Umbilical cord (tissue), 2 donors: Measurements from ENCODE around the gene SMKR1. TPM values are rescaled to one million over a fixed set of nuclear protein-coding genes. Genes with fewer than 3 reads are reported as not detected.
"Not testable (repeated sequence)": the region's sequence is repeated elsewhere in the genome, so short reads cannot be mapped to it uniquely, and the experiment has no call there.

ENCODE experiments used
- DNase-seq: peaks from one replicate; pipeline ENCODE4 v3.0.0-alpha.2; 2015; ENCODE audit warnings: low spot score
- total RNA-seq: library from RNA; depleted of rRNA; stranded (reverse); fragments of >200 nt; gene quantifications from one replicate; pipeline ENCODE4 v1.2.3, GENCODE V29; 2014; ENCODE audit warnings: low replicate concordance; ENCODE audit not compliant: insufficient read depth

SMKR1 gene
- total RNA-seq, 1 donor from 2014 or later, result not detected

GRCh38 chr7:129525225-129525862 is 23.0 kb downstream of the SMKR1 start:
- DNase-seq, result no peak

GRCh38 chr7:129529643-129530042 is 27.3 kb downstream of the SMKR1 start:
- no peak for DNase-seq

GRCh38 chr7:129530795-129531391 is 28.6 kb downstream of the SMKR1 start:
- peak; percentile 14 for DNase-seq

GRCh38 chr7:129531721-129532120 is 29.4 kb downstream of the SMKR1 start:
- no peak for DNase-seq

- no peak for DNase-seq
Measured at GRCh38 chr7:129532375-129532774, 30.0 kb downstream of the SMKR1 start.

- DNase-seq, result not testable (repeated sequence)
Measured at GRCh38 chr7:129534558-129535274, 32.4 kb downstream of the SMKR1 start.

- DNase-seq, result no peak
Measured at GRCh38 chr7:129535896-129536295, 33.6 kb downstream of the SMKR1 start.

- no peak for DNase-seq
Measured at GRCh38 chr7:129536323-129536722, 34.0 kb downstream of the SMKR1 start.

GRCh38 chr7:129538790-129539189 is 36.5 kb downstream of the SMKR1 start:
- DNase-seq, result no peak

GRCh38 chr7:129540340-129540739 is 38.0 kb downstream of the SMKR1 start:
- no peak for DNase-seq

GRCh38 chr7:129544700-129545099 is 42.4 kb downstream of the SMKR1 start:
- no peak for DNase-seq

- peak; percentile 37 for DNase-seq
Measured at GRCh38 chr7:129550693-129551360, 48.5 kb downstream of the SMKR1 start.

- DNase-seq, result no peak
Measured at GRCh38 chr7:129553899-129554461, 51.6 kb downstream of the SMKR1 start.

- DNase-seq, result no peak
Measured at GRCh38 chr7:129556607-129557133, 54.3 kb downstream of the SMKR1 start.

- DNase-seq, result no peak
Measured at GRCh38 chr7:129557686-129558481, 55.6 kb downstream of the SMKR1 start.

GRCh38 chr7:129559564-129559963 is 57.2 kb downstream of the SMKR1 start:
- no peak for DNase-seq

GRCh38 chr7:129560831-129561230 is 58.5 kb downstream of the SMKR1 start:
- DNase-seq, result no peak

GRCh38 chr7:129561677-129562359 is 59.5 kb downstream of the SMKR1 start:
- no peak for DNase-seq
